ENCODE results near the gene AGR2. TPM values are rescaled to one million over a fixed set of nuclear protein-coding genes. Genes with fewer than 3 reads are reported as not detected.

Gene AGR2
- total RNA-seq, 1 donor from 2014 or later = not detected

DNA sequence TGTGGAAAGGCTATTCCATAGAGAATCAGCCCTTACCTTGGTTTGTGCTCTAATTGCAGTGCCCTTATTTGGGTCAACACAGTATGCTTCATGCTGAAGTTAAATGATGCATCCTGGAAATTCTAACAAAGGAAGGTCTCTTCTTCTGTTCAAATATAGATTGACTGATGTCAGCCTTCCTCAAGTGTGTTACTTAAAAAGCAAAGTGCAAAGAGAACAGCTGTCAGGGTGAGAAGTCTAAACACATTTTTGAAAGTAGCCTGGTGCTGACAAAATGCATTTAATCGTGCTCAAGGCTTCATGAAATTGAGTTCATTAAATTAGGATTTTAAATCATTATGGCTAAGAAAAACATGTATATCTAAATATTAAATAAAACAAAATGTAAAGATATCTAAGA, 19.5 kb downstream of the AGR2 start:
- H3K4me2 ChIP-seq (ENCODE audit: low read length) = no peak overlapping the region
- FAIRE-seq (no peak), DNase-seq (ENCODE audit: low read depth) (no peak)
- Mint-ChIP-seq H3K9me3 (ENCODE audit: unreplicated experiment) (no peaks in the 10 kb centered on the region), H3K36me3 (ENCODE audit: low read depth, unreplicated experiment) (peaks cover 2% of the 10 kb centered on the region), H3K4me1 (ENCODE audit: low read depth, unreplicated experiment) (no peaks in the 10 kb centered on the region), H3K27me3 (ENCODE audit: low read depth, unreplicated experiment) (no peaks in the 10 kb centered on the region), H3K4me3 (ENCODE audit: unreplicated experiment) (no peak overlapping the region), H3K27ac (ENCODE audit: unreplicated experiment) (no peak overlapping the region)
- H3K27ac ChIP-seq (ENCODE audit: low read depth, low read length) = no peak overlapping the region
- H3K9me3 ChIP-seq (ENCODE audit: insufficient read depth, low read depth, low read length) = no peaks in the 10 kb centered on the region
- no peaks in the 10 kb centered on the region for H3K4me1 ChIP-seq (ENCODE audit: insufficient read depth, low read length)
- no peak overlapping the region for H3K9ac ChIP-seq (ENCODE audit: low read length)
- no peaks in the 10 kb centered on the region for H3K27me3 ChIP-seq (ENCODE audit: insufficient read depth, low read length)
- TF ChIP-seq, protein P1, sequence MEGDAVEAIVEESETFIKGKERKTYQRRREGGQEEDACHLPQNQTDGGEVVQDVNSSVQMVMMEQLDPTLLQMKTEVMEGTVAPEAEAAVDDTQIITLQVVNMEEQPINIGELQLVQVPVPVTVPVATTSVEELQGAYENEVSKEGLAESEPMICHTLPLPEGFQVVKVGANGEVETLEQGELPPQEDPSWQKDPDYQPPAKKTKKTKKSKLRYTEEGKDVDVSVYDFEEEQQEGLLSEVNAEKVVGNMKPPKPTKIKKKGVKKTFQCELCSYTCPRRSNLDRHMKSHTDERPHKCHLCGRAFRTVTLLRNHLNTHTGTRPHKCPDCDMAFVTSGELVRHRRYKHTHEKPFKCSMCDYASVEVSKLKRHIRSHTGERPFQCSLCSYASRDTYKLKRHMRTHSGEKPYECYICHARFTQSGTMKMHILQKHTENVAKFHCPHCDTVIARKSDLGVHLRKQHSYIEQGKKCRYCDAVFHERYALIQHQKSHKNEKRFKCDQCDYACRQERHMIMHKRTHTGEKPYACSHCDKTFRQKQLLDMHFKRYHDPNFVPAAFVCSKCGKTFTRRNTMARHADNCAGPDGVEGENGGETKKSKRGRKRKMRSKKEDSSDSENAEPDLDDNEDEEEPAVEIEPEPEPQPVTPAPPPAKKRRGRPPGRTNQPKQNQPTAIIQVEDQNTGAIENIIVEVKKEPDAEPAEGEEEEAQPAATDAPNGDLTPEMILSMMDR (IDR thresholded peaks at IDR 0.05; ENCODE audit: insufficient read depth, low read depth, low read length) = no peak
- no peaks in the 10 kb centered on the region for H4K20me1 ChIP-seq (ENCODE audit: insufficient read depth, low read length)
- no peaks in the 10 kb centered on the region for H3K79me2 ChIP-seq (ENCODE audit: insufficient read depth, low read length)
- H3K4me3 ChIP-seq (ENCODE audit: insufficient read depth, low read depth, low read length) = no peak overlapping the region
- no peaks in the 10 kb centered on the region for H3K36me3 ChIP-seq (ENCODE audit: insufficient read depth, low read length)
- no peak overlapping the region for H2AFZ ChIP-seq (ENCODE audit: low read depth, low read length)

GRCh38 chr7:16780596-16780995, 24.2 kb downstream of the AGR2 start:
- DNase-seq (ENCODE audit: low read depth) = no peak
- Histone ChIP-seq H3K27ac (ENCODE audit: low read depth, low read length) (no peak overlapping the region), H3K9me3 (ENCODE audit: insufficient read depth, low read depth, low read length) (no peaks in the 10 kb centered on the region), H2AFZ (ENCODE audit: low read depth, low read length) (no peak overlapping the region), H3K4me3 (ENCODE audit: insufficient read depth, low read depth, low read length) (no peak overlapping the region), H3K4me1 (ENCODE audit: insufficient read depth, low read length) (no peaks in the 10 kb centered on the region), H3K36me3 (ENCODE audit: insufficient read depth, low read length) (no peaks in the 10 kb centered on the region), H3K4me2 (ENCODE audit: low read length) (no peak overlapping the region), H3K79me2 (ENCODE audit: insufficient read depth, low read length) (peaks cover 12% of the 10 kb centered on the region), H3K27me3 (ENCODE audit: insufficient read depth, low read length) (no peaks in the 10 kb centered on the region), H3K9ac (ENCODE audit: low read length) (no peak overlapping the region), H4K20me1 (ENCODE audit: insufficient read depth, low read length) (no peaks in the 10 kb centered on the region)
- Mint-ChIP-seq H3K36me3 (ENCODE audit: low read depth, unreplicated experiment) (peaks cover 2% of the 10 kb centered on the region), H3K4me1 (ENCODE audit: low read depth, unreplicated experiment) (no peaks in the 10 kb centered on the region), H3K9me3 (ENCODE audit: unreplicated experiment) (no peaks in the 10 kb centered on the region), H3K27me3 (ENCODE audit: low read depth, unreplicated experiment) (no peaks in the 10 kb centered on the region), H3K27ac (ENCODE audit: unreplicated experiment) (no peak overlapping the region), H3K4me3 (ENCODE audit: unreplicated experiment) (no peak overlapping the region)
- TF ChIP-seq EZH2 (IDR thresholded peaks at IDR 0.05; ENCODE audit: insufficient read depth, low read length) = no peak
- TF ChIP-seq, protein P1 (IDR thresholded peaks at IDR 0.05; ENCODE audit: insufficient read depth, low read depth, low read length) = no peak
- no peak for FAIRE-seq

DNA sequence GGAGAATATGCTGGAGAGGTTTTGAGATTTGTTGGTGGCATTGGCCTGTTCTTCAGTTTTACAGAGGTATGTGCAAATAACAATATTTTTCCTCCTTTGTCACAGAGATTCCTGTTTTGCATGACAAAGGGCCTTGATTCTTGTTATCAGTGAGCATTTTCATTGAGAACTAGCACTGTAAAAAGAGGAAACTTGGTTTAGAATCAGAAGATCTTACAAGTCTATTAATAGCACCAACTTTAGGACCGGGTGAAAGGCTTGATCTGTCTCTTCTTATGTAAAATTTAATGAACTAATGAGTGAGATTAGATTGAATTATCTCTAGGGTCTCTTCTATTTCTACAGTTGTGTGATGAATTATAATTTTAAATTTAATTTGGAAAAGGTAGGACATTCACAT, 25.7 kb downstream of the AGR2 start:
- TF ChIP-seq, protein P1 (IDR thresholded peaks at IDR 0.05; ENCODE audit: insufficient read depth, low read depth, low read length) = no peak
- TF ChIP-seq EZH2 (IDR thresholded peaks at IDR 0.05; ENCODE audit: insufficient read depth, low read length) = no peak
- Mint-ChIP-seq H3K9me3 (ENCODE audit: unreplicated experiment) (no peaks in the 10 kb centered on the region), H3K36me3 (ENCODE audit: low read depth, unreplicated experiment) (peaks cover 2% of the 10 kb centered on the region), H3K4me3 (ENCODE audit: unreplicated experiment) (no peak overlapping the region), H3K27me3 (ENCODE audit: low read depth, unreplicated experiment) (no peaks in the 10 kb centered on the region), H3K27ac (ENCODE audit: unreplicated experiment) (no peak overlapping the region), H3K4me1 (ENCODE audit: low read depth, unreplicated experiment) (no peaks in the 10 kb centered on the region)
- H3K36me3 ChIP-seq (ENCODE audit: insufficient read depth, low read length) = no peaks in the 10 kb centered on the region
- no peak overlapping the region for H3K4me2 ChIP-seq (ENCODE audit: low read length)
- H3K9me3 ChIP-seq (ENCODE audit: insufficient read depth, low read depth, low read length) = no peaks in the 10 kb centered on the region
- H3K79me2 ChIP-seq (ENCODE audit: insufficient read depth, low read length) = peaks cover 14% of the 10 kb centered on the region
- no peak for FAIRE-seq
- H3K4me1 ChIP-seq (ENCODE audit: insufficient read depth, low read length) = no peaks in the 10 kb centered on the region
- no peaks in the 10 kb centered on the region for H3K27me3 ChIP-seq (ENCODE audit: insufficient read depth, low read length)
- H3K27ac ChIP-seq (ENCODE audit: low read depth, low read length) = no peak overlapping the region
- H4K20me1 ChIP-seq (ENCODE audit: insufficient read depth, low read length) = no peaks in the 10 kb centered on the region
- H3K4me3 ChIP-seq (ENCODE audit: insufficient read depth, low read depth, low read length) = no peak overlapping the region
- no peak overlapping the region for H3K9ac ChIP-seq (ENCODE audit: low read length)
- no peak for DNase-seq (ENCODE audit: low read depth)
- H2AFZ ChIP-seq (ENCODE audit: low read depth, low read length) = no peak overlapping the region
